ENCODE measurements around the gene LSM3. TPM values are rescaled to one million over a fixed set of nuclear protein-coding genes. Genes with fewer than 3 reads are reported as not detected.

The LSM3 gene
- total RNA-seq, 1 donor from 2014 or later = 9.5 TPM

GRCh38 chr3:14199641-14200040, 21.0 kb downstream of the LSM3 start:
- Mint-ChIP-seq H3K9me3 (ENCODE audit: unreplicated experiment) (no peaks in the 10 kb centered on the region), H3K36me3 (ENCODE audit: low read depth, unreplicated experiment) (peaks cover 4% of the 10 kb centered on the region), H3K4me1 (ENCODE audit: low read depth, unreplicated experiment) (peaks cover 13% of the 10 kb centered on the region), H3K27me3 (ENCODE audit: low read depth, unreplicated experiment) (peaks cover 2% of the 10 kb centered on the region), H3K4me3 (ENCODE audit: unreplicated experiment) (no peak overlapping the region), H3K27ac (ENCODE audit: unreplicated experiment) (no peak overlapping the region)
- FAIRE-seq = no peak
- Histone ChIP-seq H3K79me2 (ENCODE audit: insufficient read depth, low read length) (peaks cover 12% of the 10 kb centered on the region), H3K4me3 (ENCODE audit: insufficient read depth, low read depth, low read length) (no peak overlapping the region), H3K27ac (ENCODE audit: low read depth, low read length) (no peak overlapping the region), H3K4me1 (ENCODE audit: insufficient read depth, low read length) (peaks cover 16% of the 10 kb centered on the region), H3K9ac (ENCODE audit: low read length) (no peak overlapping the region), H3K27me3 (ENCODE audit: insufficient read depth, low read length) (no peaks in the 10 kb centered on the region), H4K20me1 (ENCODE audit: insufficient read depth, low read length) (peaks cover 13% of the 10 kb centered on the region), H3K4me2 (ENCODE audit: low read length) (no peak overlapping the region), H3K9me3 (ENCODE audit: insufficient read depth, low read depth, low read length) (no peaks in the 10 kb centered on the region), H2AFZ (ENCODE audit: low read depth, low read length) (no peak overlapping the region), H3K36me3 (ENCODE audit: insufficient read depth, low read length) (peaks cover 6% of the 10 kb centered on the region)
- TF ChIP-seq CTCF (IDR thresholded peaks at IDR 0.05; ENCODE audit: insufficient read depth, low read depth, low read length) = no peak
- no peak for TF ChIP-seq EZH2 (IDR thresholded peaks at IDR 0.05; ENCODE audit: insufficient read depth, low read length)
- DNase-seq (ENCODE audit: low read depth) = no peak

- DNase-seq (ENCODE audit: low read depth) (no peak), FAIRE-seq (no peak)
- no peaks in the 10 kb centered on the region for H3K9me3 Mint-ChIP-seq (ENCODE audit: unreplicated experiment)
- Histone ChIP-seq H2AFZ (ENCODE audit: low read depth, low read length) (no peak overlapping the region), H3K9ac (ENCODE audit: low read length) (no peak overlapping the region), H4K20me1 (ENCODE audit: insufficient read depth, low read length) (peaks cover 8% of the 10 kb centered on the region), H3K4me3 (ENCODE audit: insufficient read depth, low read depth, low read length) (no peak overlapping the region), H3K27me3 (ENCODE audit: insufficient read depth, low read length) (no peaks in the 10 kb centered on the region), H3K79me2 (ENCODE audit: insufficient read depth, low read length) (peaks cover 10% of the 10 kb centered on the region), H3K4me2 (ENCODE audit: low read length) (no peak overlapping the region), H3K36me3 (ENCODE audit: insufficient read depth, low read length) (peaks cover 6% of the 10 kb centered on the region), H3K4me1 (ENCODE audit: insufficient read depth, low read length) (peaks cover 20% of the 10 kb centered on the region), H3K9me3 (ENCODE audit: insufficient read depth, low read depth, low read length) (no peaks in the 10 kb centered on the region), H3K27ac (ENCODE audit: low read depth, low read length) (no peak overlapping the region)
- H3K4me3 Mint-ChIP-seq (ENCODE audit: unreplicated experiment) = no peak overlapping the region
- TF ChIP-seq CTCF (IDR thresholded peaks at IDR 0.05; ENCODE audit: insufficient read depth, low read depth, low read length) = no peak
- no peak for TF ChIP-seq EZH2 (IDR thresholded peaks at IDR 0.05; ENCODE audit: insufficient read depth, low read length)
- H3K27me3 Mint-ChIP-seq (ENCODE audit: low read depth, unreplicated experiment) = peaks cover 2% of the 10 kb centered on the region
- peaks cover 4% of the 10 kb centered on the region for H3K36me3 Mint-ChIP-seq (ENCODE audit: low read depth, unreplicated experiment)
- H3K4me1 Mint-ChIP-seq (ENCODE audit: low read depth, unreplicated experiment) = peaks cover 15% of the 10 kb centered on the region
- H3K27ac Mint-ChIP-seq (ENCODE audit: unreplicated experiment) = no peak overlapping the region
These were observed 21.7 kb downstream of the LSM3 start for GRCh38 chr3:14200276-14200675.

- Mint-ChIP-seq H3K27me3 (ENCODE audit: low read depth, unreplicated experiment) (peaks cover 2% of the 10 kb centered on the region), H3K9me3 (ENCODE audit: unreplicated experiment) (no peaks in the 10 kb centered on the region), H3K4me1 (ENCODE audit: low read depth, unreplicated experiment) (peaks cover 15% of the 10 kb centered on the region), H3K27ac (ENCODE audit: unreplicated experiment) (no peak overlapping the region), H3K4me3 (ENCODE audit: unreplicated experiment) (no peak overlapping the region), H3K36me3 (ENCODE audit: low read depth, unreplicated experiment) (peaks cover 4% of the 10 kb centered on the region)
- Histone ChIP-seq H2AFZ (ENCODE audit: low read depth, low read length) (no peak overlapping the region), H3K36me3 (ENCODE audit: insufficient read depth, low read length) (peaks cover 6% of the 10 kb centered on the region), H3K79me2 (ENCODE audit: insufficient read depth, low read length) (peaks cover 6% of the 10 kb centered on the region), H3K27me3 (ENCODE audit: insufficient read depth, low read length) (no peaks in the 10 kb centered on the region), H4K20me1 (ENCODE audit: insufficient read depth, low read length) (peaks cover 5% of the 10 kb centered on the region), H3K4me3 (ENCODE audit: insufficient read depth, low read depth, low read length) (no peak overlapping the region), H3K4me1 (ENCODE audit: insufficient read depth, low read length) (peaks cover 20% of the 10 kb centered on the region), H3K27ac (ENCODE audit: low read depth, low read length) (no peak overlapping the region), H3K9me3 (ENCODE audit: insufficient read depth, low read depth, low read length) (no peaks in the 10 kb centered on the region), H3K4me2 (ENCODE audit: low read length) (no peak overlapping the region), H3K9ac (ENCODE audit: low read length) (no peak overlapping the region)
- TF ChIP-seq EZH2 (IDR thresholded peaks at IDR 0.05; ENCODE audit: insufficient read depth, low read length) (no peak), CTCF (IDR thresholded peaks at IDR 0.05; ENCODE audit: insufficient read depth, low read depth, low read length) (no peak)
- FAIRE-seq = no peak
- DNase-seq (ENCODE audit: low read depth) = peak; percentile 26
These were observed 22.2 kb downstream of the LSM3 start for GRCh38 chr3:14200841-14201240.

All from astrocyte (in vitro differentiated cells and primary cell).